ENCODE results near the gene PRKCH.
A peak's percentile ranks its signal among the peaks of the same experiment; 100 is the strongest.

Gene PRKCH

GRCh38 chr14:61452452-61452851 is 131.1 kb downstream of the PRKCH start:
- no peak for DNase-seq (ENCODE audit: insufficient read length, low spot score)
- FAIRE-seq, result peak; percentile 43
- TF ChIP-seq SPI1 (IDR thresholded peaks at IDR 0.05; ENCODE audit: low read depth, low read length), result no peak
- TF ChIP-seq POLR2A (IDR thresholded peaks at IDR 0.05; ENCODE audit: low read depth, low read length), result no peak
- TF ChIP-seq POLR2AphosphoS5 (IDR thresholded peaks at IDR 0.05; ENCODE audit: low read depth, low read length), result no peak
- no peak for TF ChIP-seq TAF1 (IDR thresholded peaks at IDR 0.05; ENCODE audit: low read depth, low read length)
- TF ChIP-seq POU2F2 (IDR thresholded peaks at IDR 0.05; ENCODE audit: low read depth, low read length), result no peak
- no peak for TF ChIP-seq PAX5 (IDR thresholded peaks at IDR 0.05; ENCODE audit: insufficient read depth, low read length, severe bottlenecking)

GRCh38 chr14:61453103-61453767 is 131.9 kb downstream of the PRKCH start:
- DNase-seq (ENCODE audit: insufficient read length, low spot score), result no peak
- FAIRE-seq, result no peak
- TF ChIP-seq POU2F2 (IDR thresholded peaks at IDR 0.05; ENCODE audit: low read depth, low read length), result no peak

GRCh38 chr14:61454545-61454944 is 133.2 kb downstream of the PRKCH start:
- DNase-seq (ENCODE audit: insufficient read length, low spot score), result no peak
- FAIRE-seq, result no peak
- TF ChIP-seq PAX5 (IDR thresholded peaks at IDR 0.05; ENCODE audit: insufficient read depth, low read length, severe bottlenecking), result no peak
- TF ChIP-seq POU2F2 (IDR thresholded peaks at IDR 0.05; ENCODE audit: low read depth, low read length), result no peak
- TF ChIP-seq POLR2AphosphoS5 (IDR thresholded peaks at IDR 0.05; ENCODE audit: low read depth, low read length), result no peak
- TF ChIP-seq POLR2A (IDR thresholded peaks at IDR 0.05; ENCODE audit: low read depth, low read length), result no peak
- TF ChIP-seq SPI1 (IDR thresholded peaks at IDR 0.05; ENCODE audit: low read depth, low read length), result no peak
- TF ChIP-seq TAF1 (IDR thresholded peaks at IDR 0.05; ENCODE audit: low read depth, low read length), result no peak

GRCh38 chr14:61455351-61455750 is 134.0 kb downstream of the PRKCH start:
- TF ChIP-seq SPI1 (IDR thresholded peaks at IDR 0.05; ENCODE audit: low read depth, low read length) (no peak), POLR2A (IDR thresholded peaks at IDR 0.05; ENCODE audit: low read depth, low read length) (no peak), POU2F2 (IDR thresholded peaks at IDR 0.05; ENCODE audit: low read depth, low read length) (no peak), POLR2AphosphoS5 (IDR thresholded peaks at IDR 0.05; ENCODE audit: low read depth, low read length) (no peak), TAF1 (IDR thresholded peaks at IDR 0.05; ENCODE audit: low read depth, low read length) (no peak), PAX5 (IDR thresholded peaks at IDR 0.05; ENCODE audit: insufficient read depth, low read length, severe bottlenecking) (no peak)
- no peak for FAIRE-seq

GRCh38 chr14:61456720-61457119 is 135.3 kb downstream of the PRKCH start:
- DNase-seq (ENCODE audit: insufficient read length, low spot score) (peak; percentile 45), FAIRE-seq (peak; percentile 56)
- TF ChIP-seq POLR2AphosphoS5 (IDR thresholded peaks at IDR 0.05; ENCODE audit: low read depth, low read length) (no peak), TAF1 (IDR thresholded peaks at IDR 0.05; ENCODE audit: low read depth, low read length) (no peak), SPI1 (IDR thresholded peaks at IDR 0.05; ENCODE audit: low read depth, low read length) (no peak), POU2F2 (IDR thresholded peaks at IDR 0.05; ENCODE audit: low read depth, low read length) (no peak), POLR2A (IDR thresholded peaks at IDR 0.05; ENCODE audit: low read depth, low read length) (no peak), PAX5 (IDR thresholded peaks at IDR 0.05; ENCODE audit: insufficient read depth, low read length, severe bottlenecking) (no peak)

More at GRCh38 chr14:61455351-61455750, 134.0 kb downstream of the PRKCH start:
- no peak for DNase-seq (ENCODE audit: insufficient read length, low spot score)

- TF ChIP-seq TAF1 (IDR thresholded peaks at IDR 0.05; ENCODE audit: low read depth, low read length), result no peak
- TF ChIP-seq POLR2A (IDR thresholded peaks at IDR 0.05; ENCODE audit: low read depth, low read length), result no peak
- TF ChIP-seq POLR2AphosphoS5 (IDR thresholded peaks at IDR 0.05; ENCODE audit: low read depth, low read length), result no peak
- no peak for TF ChIP-seq POU2F2 (IDR thresholded peaks at IDR 0.05; ENCODE audit: low read depth, low read length)
- no peak for TF ChIP-seq SPI1 (IDR thresholded peaks at IDR 0.05; ENCODE audit: low read depth, low read length)
- TF ChIP-seq PAX5 (IDR thresholded peaks at IDR 0.05; ENCODE audit: insufficient read depth, low read length, severe bottlenecking), result no peak
- FAIRE-seq (no peak), DNase-seq (ENCODE audit: insufficient read length, low spot score) (no peak)
Observed at GRCh38 chr14:61458766-61459165, 137.4 kb downstream of the PRKCH start.

GRCh38 chr14:61459229-61459628 is 137.8 kb downstream of the PRKCH start:
- FAIRE-seq, result no peak
- DNase-seq (ENCODE audit: insufficient read length, low spot score), result no peak
- no peak for TF ChIP-seq POLR2AphosphoS5 (IDR thresholded peaks at IDR 0.05; ENCODE audit: low read depth, low read length)
- TF ChIP-seq SPI1 (IDR thresholded peaks at IDR 0.05; ENCODE audit: low read depth, low read length), result no peak
- TF ChIP-seq POLR2A (IDR thresholded peaks at IDR 0.05; ENCODE audit: low read depth, low read length), result no peak
- no peak for TF ChIP-seq POU2F2 (IDR thresholded peaks at IDR 0.05; ENCODE audit: low read depth, low read length)
- TF ChIP-seq TAF1 (IDR thresholded peaks at IDR 0.05; ENCODE audit: low read depth, low read length), result no peak
- TF ChIP-seq PAX5 (IDR thresholded peaks at IDR 0.05; ENCODE audit: insufficient read depth, low read length, severe bottlenecking), result no peak

GRCh38 chr14:61460063-61460462 is 138.7 kb downstream of the PRKCH start:
- FAIRE-seq, result no peak
- TF ChIP-seq POLR2A (IDR thresholded peaks at IDR 0.05; ENCODE audit: low read depth, low read length) (no peak), SPI1 (IDR thresholded peaks at IDR 0.05; ENCODE audit: low read depth, low read length) (no peak), POLR2AphosphoS5 (IDR thresholded peaks at IDR 0.05; ENCODE audit: low read depth, low read length) (no peak), POU2F2 (IDR thresholded peaks at IDR 0.05; ENCODE audit: low read depth, low read length) (no peak), TAF1 (IDR thresholded peaks at IDR 0.05; ENCODE audit: low read depth, low read length) (no peak), PAX5 (IDR thresholded peaks at IDR 0.05; ENCODE audit: insufficient read depth, low read length, severe bottlenecking) (no peak)
- no peak for DNase-seq (ENCODE audit: insufficient read length, low spot score)

- DNase-seq (ENCODE audit: insufficient read length, low spot score), result no peak
- TF ChIP-seq SPI1 (IDR thresholded peaks at IDR 0.05; ENCODE audit: low read depth, low read length), result no peak
- no peak for FAIRE-seq
Observed at GRCh38 chr14:61460718-61461611, 139.6 kb downstream of the PRKCH start.
